Esophagus squamous epithelium (tissue), 4 donors: ENCODE data around the gene FAM177B.

Experiments
- POLR2A ChIP-seq, 4 donors: fragments of 450-650 bp; IDR thresholded peaks; one replicate each; pipeline ENCODE4 v1.6.1; 2017; ENCODE audit warnings: antibody characterized with exemption in 4 of 4, mild to moderate bottlenecking in 4 of 4, moderate library complexity in 3 of 4
- TF ChIP-seq, protein P1 (sequence below), 6 experiments: fragments of 450-650 bp in 4 of 6; fragments of 200-600 bp in 2 of 6; sonication (generic) in 2 of 6; IDR thresholded peaks; one replicate each; pipeline ENCODE4 v1.5.1; 2016 to 2019; ENCODE audit warnings: antibody characterized with exemption in 6 of 6, mild to moderate bottlenecking in 4 of 6, moderate library complexity in 4 of 6

DNA sequence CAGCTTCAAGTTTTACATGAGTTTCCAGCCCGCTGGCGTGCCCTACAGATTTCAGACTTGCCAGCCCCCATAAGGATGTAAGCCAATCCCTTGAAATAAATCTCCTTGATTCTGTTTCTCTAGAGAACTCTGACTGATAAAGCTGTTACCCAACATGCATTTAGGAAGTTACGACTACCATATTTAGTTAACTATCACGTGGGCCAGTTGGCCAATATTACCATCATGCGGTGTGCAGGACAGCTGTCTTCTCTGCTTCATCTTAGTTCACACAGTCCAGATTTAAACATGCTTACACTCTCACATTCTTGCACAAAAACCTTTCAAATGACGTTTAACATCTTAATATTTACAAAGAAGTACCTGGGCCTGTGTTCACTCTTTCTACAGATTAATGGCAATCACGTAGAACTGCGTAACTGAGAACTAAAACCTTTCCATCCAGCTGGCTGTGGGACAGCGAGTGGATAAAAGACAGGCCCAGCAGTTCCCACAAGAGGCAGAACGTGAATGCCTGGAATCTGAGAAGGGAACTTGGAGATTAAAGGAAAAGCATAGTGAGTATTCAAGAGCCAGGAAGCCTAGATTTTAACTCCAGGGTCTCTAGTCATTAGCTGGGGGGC lies 20.8 kb downstream of the FAM177B start:
- TF ChIP-seq, protein P1, sequence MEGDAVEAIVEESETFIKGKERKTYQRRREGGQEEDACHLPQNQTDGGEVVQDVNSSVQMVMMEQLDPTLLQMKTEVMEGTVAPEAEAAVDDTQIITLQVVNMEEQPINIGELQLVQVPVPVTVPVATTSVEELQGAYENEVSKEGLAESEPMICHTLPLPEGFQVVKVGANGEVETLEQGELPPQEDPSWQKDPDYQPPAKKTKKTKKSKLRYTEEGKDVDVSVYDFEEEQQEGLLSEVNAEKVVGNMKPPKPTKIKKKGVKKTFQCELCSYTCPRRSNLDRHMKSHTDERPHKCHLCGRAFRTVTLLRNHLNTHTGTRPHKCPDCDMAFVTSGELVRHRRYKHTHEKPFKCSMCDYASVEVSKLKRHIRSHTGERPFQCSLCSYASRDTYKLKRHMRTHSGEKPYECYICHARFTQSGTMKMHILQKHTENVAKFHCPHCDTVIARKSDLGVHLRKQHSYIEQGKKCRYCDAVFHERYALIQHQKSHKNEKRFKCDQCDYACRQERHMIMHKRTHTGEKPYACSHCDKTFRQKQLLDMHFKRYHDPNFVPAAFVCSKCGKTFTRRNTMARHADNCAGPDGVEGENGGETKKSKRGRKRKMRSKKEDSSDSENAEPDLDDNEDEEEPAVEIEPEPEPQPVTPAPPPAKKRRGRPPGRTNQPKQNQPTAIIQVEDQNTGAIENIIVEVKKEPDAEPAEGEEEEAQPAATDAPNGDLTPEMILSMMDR (IDR thresholded peaks at IDR 0.05), result no peak
- TF ChIP-seq POLR2A (IDR thresholded peaks at IDR 0.05), result no peak
